ENCODE data around the gene TRIO.

The TRIO gene

DNA sequence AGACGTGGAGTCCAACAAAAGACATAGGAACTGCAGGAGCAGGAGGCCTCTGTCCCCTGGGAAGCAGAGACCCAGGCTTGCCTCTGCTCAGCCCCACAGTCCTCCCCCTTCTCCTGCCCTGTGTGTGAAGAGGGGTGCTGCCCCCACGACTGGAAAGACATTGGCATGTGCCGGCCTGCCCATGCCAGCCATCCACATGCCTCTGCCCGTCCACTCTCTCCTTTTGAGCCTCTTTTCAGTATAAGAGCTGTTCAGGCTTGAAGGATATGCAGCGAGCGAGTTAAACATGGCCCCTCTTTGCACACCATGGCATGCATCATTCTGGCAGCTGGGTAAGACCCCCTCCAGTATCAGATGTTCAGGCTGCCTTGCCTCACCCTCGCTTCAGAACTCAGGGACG, 278.7 kb downstream of the TRIO start:
- H3K27ac ChIP-seq (ENCODE audit: low read depth, low read length), result no peak overlapping the region
- peaks cover 35 to 45% of the 10 kb centered on the region in 2 experiments for H3K36me3 ChIP-seq (ENCODE audit: control insufficient read depth in 1 of 2, insufficient read depth in 2 of 2, low read length in 2 of 2)
- H3K4ac ChIP-seq (ENCODE audit: low read depth, low read length), result no peak overlapping the region
- WGBS (ENCODE audit: extremely low coverage, insufficient coverage, insufficient read length), result no CpG with 5 or more reads among the region's 8 CpGs
- no peak overlapping the region for H2AFZ ChIP-seq (ENCODE audit: insufficient read depth, low read length, poor library complexity)
- H4K91ac ChIP-seq (ENCODE audit: low read depth, low read length), result no peak overlapping the region
- peaks cover 11% of the 10 kb centered on the region for H3K79me1 ChIP-seq (ENCODE audit: low read length)
- peaks cover 2% of the 10 kb centered on the region for H3K79me2 ChIP-seq (ENCODE audit: control insufficient read depth, insufficient read depth, low read length, poor library complexity)
- peaks cover 17 to 26% of the 10 kb centered on the region in 2 experiments for H3K4me1 ChIP-seq (ENCODE audit: control insufficient read depth in 1 of 2, insufficient read depth in 2 of 2, low read length in 2 of 2)
- H3K9me3 ChIP-seq (ENCODE audit: insufficient read depth, low read depth, low read length), result no peaks in the 10 kb centered on the region
- H2BK5ac ChIP-seq (ENCODE audit: low read depth, low read length, poor library complexity), result no peak overlapping the region
- H3K4me3 ChIP-seq (ENCODE audit: low read depth, low read length), result peak overlapping the region; percentile 18
- H3K23ac ChIP-seq (ENCODE audit: low read length), result no peak overlapping the region
- no peak overlapping the region for H2BK12ac ChIP-seq (ENCODE audit: low read length)
- H2AK5ac ChIP-seq (ENCODE audit: low read length), result no peak overlapping the region
- H3K14ac ChIP-seq (ENCODE audit: low read length), result no peak overlapping the region
- no peak overlapping the region for H4K12ac ChIP-seq (ENCODE audit: low read depth, low read length)
- H3K9ac ChIP-seq (ENCODE audit: low read length), result no peak overlapping the region
- H2BK120ac ChIP-seq (ENCODE audit: insufficient read depth, low read length, poor library complexity), result no peak overlapping the region
- no peak overlapping the region for H4K8ac ChIP-seq (ENCODE audit: low read depth, low read length)
- H3K18ac ChIP-seq (ENCODE audit: low read length), result no peak overlapping the region
- no peak overlapping the region for H3K4me2 ChIP-seq (ENCODE audit: low read length)
- DNase-seq, result no peak
- no peaks in the 10 kb centered on the region for H3K27me3 ChIP-seq (ENCODE audit: insufficient read depth, low read length)

DNA sequence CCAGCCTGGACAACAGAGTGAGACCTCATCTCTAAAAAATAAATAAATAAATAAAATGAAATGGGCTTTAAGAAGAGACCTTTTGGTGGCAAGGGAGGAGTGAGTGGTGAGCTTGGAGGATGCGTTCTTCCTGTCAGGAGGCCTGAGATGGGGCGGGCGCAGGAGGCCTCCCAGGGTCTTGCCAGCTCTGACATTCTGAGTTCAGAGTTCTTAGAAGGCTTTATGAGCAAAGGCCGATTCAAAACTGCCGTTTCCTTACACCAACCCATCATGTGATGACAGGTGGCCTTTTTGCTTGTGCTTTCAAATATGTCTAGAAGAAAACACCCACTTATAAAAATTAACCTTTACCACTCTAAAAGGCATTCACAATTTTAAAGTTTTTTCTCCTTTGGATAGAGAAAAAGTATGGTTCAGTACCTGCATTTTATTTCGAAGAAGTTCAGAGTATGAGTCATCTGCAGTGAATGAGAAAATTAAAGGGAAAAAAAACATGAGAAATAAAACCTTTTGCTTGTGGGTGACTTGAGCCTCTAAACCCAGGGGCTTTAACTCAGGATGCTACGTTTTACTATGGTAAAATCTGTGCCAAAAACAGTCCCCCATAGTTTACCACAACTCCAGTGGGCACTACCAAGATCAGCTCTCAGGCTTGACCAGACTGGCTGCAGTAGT, 281.0 kb downstream of the TRIO start:
- Histone ChIP-seq H4K8ac (ENCODE audit: low read depth, low read length) (no peak overlapping the region), H4K12ac (ENCODE audit: low read depth, low read length) (no peak overlapping the region), H3K18ac (ENCODE audit: low read length) (no peak overlapping the region), H2BK5ac (ENCODE audit: low read depth, low read length, poor library complexity) (no peak overlapping the region), H3K4me2 (ENCODE audit: low read length) (no peak overlapping the region), H2AFZ (ENCODE audit: insufficient read depth, low read length, poor library complexity) (no peak overlapping the region), H3K4ac (ENCODE audit: low read depth, low read length) (no peak overlapping the region), H2AK5ac (ENCODE audit: low read length) (no peak overlapping the region), H3K9me3 (ENCODE audit: insufficient read depth, low read depth, low read length) (no peaks in the 10 kb centered on the region), H3K79me1 (ENCODE audit: low read length) (peaks cover 4% of the 10 kb centered on the region), H3K14ac (ENCODE audit: low read length) (no peak overlapping the region), H3K9ac (ENCODE audit: low read length) (no peak overlapping the region), H3K36me3 (ENCODE audit: control insufficient read depth in 1 of 2, insufficient read depth in 2 of 2, low read length in 2 of 2) (peaks cover 29 to 41% of the 10 kb centered on the region in 2 experiments), H3K4me1 (ENCODE audit: control insufficient read depth in 1 of 2, insufficient read depth in 2 of 2, low read length in 2 of 2) (peaks cover 6 to 15% of the 10 kb centered on the region in 2 experiments), H2BK120ac (ENCODE audit: insufficient read depth, low read length, poor library complexity) (no peak overlapping the region), H4K91ac (ENCODE audit: low read depth, low read length) (no peak overlapping the region), H3K79me2 (ENCODE audit: control insufficient read depth, insufficient read depth, low read length, poor library complexity) (no peaks in the 10 kb centered on the region), H3K23ac (ENCODE audit: low read length) (no peak overlapping the region), H3K27me3 (ENCODE audit: insufficient read depth, low read length) (no peaks in the 10 kb centered on the region), H3K4me3 (ENCODE audit: low read depth, low read length) (no peak overlapping the region), H3K27ac (ENCODE audit: low read depth, low read length) (no peak overlapping the region), H2BK12ac (ENCODE audit: low read length) (no peak overlapping the region)
- DNase-seq, result no peak
- no CpG with 5 or more reads among the region's 7 CpGs for WGBS (ENCODE audit: extremely low coverage, insufficient coverage, insufficient read length)

DNA sequence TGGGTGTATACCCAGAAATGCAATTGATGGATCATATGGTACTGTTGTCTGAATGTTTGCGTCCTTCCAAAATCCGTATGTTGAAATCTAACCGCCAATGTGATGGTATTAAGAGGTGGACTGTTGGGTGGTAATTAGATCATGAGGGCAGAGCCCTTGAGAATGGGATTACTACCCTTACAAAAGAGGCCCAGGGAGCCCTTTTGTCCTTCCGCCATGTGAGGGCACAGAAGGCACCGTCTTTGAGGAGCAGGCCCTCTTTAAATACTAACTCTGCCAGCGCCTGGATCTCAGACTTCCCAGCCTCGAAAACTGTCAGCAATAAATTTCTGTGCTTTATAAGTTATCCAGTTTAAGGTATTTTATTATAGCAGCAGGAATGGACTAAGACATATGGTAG, 282.4 kb downstream of the TRIO start:
- Histone ChIP-seq H3K18ac (ENCODE audit: low read length) (no peak overlapping the region), H3K27ac (ENCODE audit: low read depth, low read length) (no peak overlapping the region), H3K4me3 (ENCODE audit: low read depth, low read length) (no peak overlapping the region), H2BK12ac (ENCODE audit: low read length) (no peak overlapping the region), H3K14ac (ENCODE audit: low read length) (no peak overlapping the region), H4K12ac (ENCODE audit: low read depth, low read length) (no peak overlapping the region), H3K4ac (ENCODE audit: low read depth, low read length) (no peak overlapping the region), H2BK120ac (ENCODE audit: insufficient read depth, low read length, poor library complexity) (no peak overlapping the region), H3K27me3 (ENCODE audit: insufficient read depth, low read length) (no peaks in the 10 kb centered on the region), H3K79me1 (ENCODE audit: low read length) (peaks cover 5% of the 10 kb centered on the region), H3K4me1 (ENCODE audit: control insufficient read depth in 1 of 2, insufficient read depth in 2 of 2, low read length in 2 of 2) (peaks cover 6 to 17% of the 10 kb centered on the region in 2 experiments), H3K9me3 (ENCODE audit: insufficient read depth, low read depth, low read length) (no peaks in the 10 kb centered on the region), H3K23ac (ENCODE audit: low read length) (no peak overlapping the region), H2AFZ (ENCODE audit: insufficient read depth, low read length, poor library complexity) (no peak overlapping the region), H2AK5ac (ENCODE audit: low read length) (no peak overlapping the region), H3K36me3 (ENCODE audit: control insufficient read depth in 1 of 2, insufficient read depth in 2 of 2, low read length in 2 of 2) (peaks cover 22 to 29% of the 10 kb centered on the region in 2 experiments), H3K9ac (ENCODE audit: low read length) (no peak overlapping the region), H2BK5ac (ENCODE audit: low read depth, low read length, poor library complexity) (no peak overlapping the region), H3K4me2 (ENCODE audit: low read length) (no peak overlapping the region), H3K79me2 (ENCODE audit: control insufficient read depth, insufficient read depth, low read length, poor library complexity) (no peaks in the 10 kb centered on the region), H4K8ac (ENCODE audit: low read depth, low read length) (no peak overlapping the region), H4K91ac (ENCODE audit: low read depth, low read length) (no peak overlapping the region)
- no peak for DNase-seq
- no CpG with 5 or more reads among the region's 7 CpGs for WGBS (ENCODE audit: extremely low coverage, insufficient coverage, insufficient read length)

DNA sequence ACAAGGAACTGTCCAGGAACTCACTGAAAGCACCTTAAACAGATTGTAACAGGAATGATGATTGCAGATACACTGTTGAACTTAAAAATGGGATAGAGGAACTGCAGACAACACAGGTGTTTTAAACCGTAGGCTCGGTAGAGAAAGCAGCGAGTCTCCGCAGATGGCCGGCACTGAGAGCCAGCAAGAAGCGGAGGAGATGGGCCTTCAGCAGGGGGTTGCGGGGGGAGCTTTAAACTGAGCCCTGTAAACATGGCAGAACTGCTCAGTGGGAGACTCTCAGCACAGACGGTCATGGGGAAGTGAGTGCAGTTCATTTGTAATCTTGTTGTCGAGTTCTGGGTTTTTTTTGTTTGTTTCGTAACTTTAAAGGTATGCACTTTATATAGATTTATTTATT, 283.4 kb downstream of the TRIO start:
- Histone ChIP-seq H4K91ac (ENCODE audit: low read depth, low read length) (no peak overlapping the region), H3K79me1 (ENCODE audit: low read length) (peaks cover 6% of the 10 kb centered on the region), H3K9me3 (ENCODE audit: insufficient read depth, low read depth, low read length) (no peaks in the 10 kb centered on the region), H3K27ac (ENCODE audit: low read depth, low read length) (no peak overlapping the region), H4K12ac (ENCODE audit: low read depth, low read length) (no peak overlapping the region), H2BK120ac (ENCODE audit: insufficient read depth, low read length, poor library complexity) (no peak overlapping the region), H3K14ac (ENCODE audit: low read length) (no peak overlapping the region), H3K23ac (ENCODE audit: low read length) (no peak overlapping the region), H3K79me2 (ENCODE audit: control insufficient read depth, insufficient read depth, low read length, poor library complexity) (no peaks in the 10 kb centered on the region), H2BK5ac (ENCODE audit: low read depth, low read length, poor library complexity) (no peak overlapping the region), H2AK5ac (ENCODE audit: low read length) (no peak overlapping the region), H3K4me3 (ENCODE audit: low read depth, low read length) (no peak overlapping the region), H2AFZ (ENCODE audit: insufficient read depth, low read length, poor library complexity) (no peak overlapping the region), H3K4me2 (ENCODE audit: low read length) (no peak overlapping the region), H3K4me1 (ENCODE audit: control insufficient read depth in 1 of 2, insufficient read depth in 2 of 2, low read length in 2 of 2) (peaks cover 10 to 17% of the 10 kb centered on the region in 2 experiments), H3K36me3 (ENCODE audit: control insufficient read depth in 1 of 2, insufficient read depth in 2 of 2, low read length in 2 of 2) (peaks cover 22 to 23% of the 10 kb centered on the region in 2 experiments), H3K27me3 (ENCODE audit: insufficient read depth, low read length) (no peaks in the 10 kb centered on the region), H3K9ac (ENCODE audit: low read length) (no peak overlapping the region), H3K4ac (ENCODE audit: low read depth, low read length) (no peak overlapping the region), H4K8ac (ENCODE audit: low read depth, low read length) (no peak overlapping the region), H2BK12ac (ENCODE audit: low read length) (no peak overlapping the region), H3K18ac (ENCODE audit: low read length) (no peak overlapping the region)
- no CpG with 5 or more reads among the region's 10 CpGs for WGBS (ENCODE audit: extremely low coverage, insufficient coverage, insufficient read length)
- DNase-seq, result no peak

Data from trophoblast cell (in vitro differentiated cells and primary cell).